ENCODE measurements around the gene STRN. TPM values are rescaled to one million over a fixed set of nuclear protein-coding genes. Genes with fewer than 3 reads are reported as not detected.
A peak's percentile ranks its signal among the peaks of the same experiment; 100 is the strongest.
"Not testable (repeated sequence)": the region's sequence is repeated elsewhere in the genome, so short reads cannot be mapped to it uniquely, and the experiment has no call there.

The STRN gene
- 18.3 and 34.1 TPM in 2 replicates for total RNA-seq (2014; rRNA removed; shearing (Covaris generic); ENCODE audit: low replicate concordance)

DNA sequence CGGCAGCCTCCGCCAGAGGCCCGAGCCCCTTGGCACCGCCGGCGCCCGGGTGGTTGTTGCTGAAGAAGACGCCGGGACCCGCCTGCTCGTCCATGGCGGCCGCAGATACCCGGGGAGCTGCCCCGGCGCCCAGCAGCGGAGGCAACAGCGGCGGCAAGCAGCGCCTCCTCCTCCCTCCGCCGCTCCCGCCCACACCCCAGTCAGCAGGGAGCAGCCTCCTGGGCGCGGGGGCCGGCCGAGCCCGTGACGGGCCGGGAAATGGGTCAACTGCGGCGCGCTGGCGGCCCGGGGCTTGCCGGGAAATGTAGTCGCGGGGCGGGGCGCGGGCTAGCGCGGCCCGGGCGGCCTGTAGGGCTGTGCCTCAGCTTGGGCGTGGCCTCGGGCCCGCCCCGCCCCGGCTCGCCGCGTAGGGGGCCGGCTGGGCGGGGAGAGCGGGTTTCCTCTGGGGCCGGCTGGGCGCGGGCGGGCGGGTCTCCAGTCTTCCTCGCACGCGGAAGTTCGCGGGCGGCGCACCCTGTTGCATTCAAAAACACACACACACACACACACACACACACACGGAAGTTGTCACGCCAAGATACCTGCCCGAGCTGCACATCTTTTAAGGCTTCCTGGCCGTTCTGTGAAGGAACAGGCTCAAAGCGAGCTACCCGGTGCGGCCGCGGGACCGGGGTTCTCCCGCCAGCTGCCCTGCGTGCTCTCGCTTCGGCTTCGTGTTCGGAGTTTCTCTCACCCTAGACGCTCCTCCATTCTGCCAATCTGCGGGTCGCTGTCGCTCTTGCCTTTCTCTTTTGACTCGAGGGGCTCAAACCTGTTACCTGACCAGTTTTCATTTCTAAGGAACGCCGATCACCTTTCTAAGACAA is at the start of gene STRN:
Gene STRN (minus strand): TSS at position 167 of the 866 bp plus-strand sequence. CDS start 73 bp downstream, at position 94.
- Histone ChIP-seq H3K4me3 (ENCODE audit: low read length) (peak within 1 kb of the TSS; percentile 100), H3K27ac (ENCODE audit: low read length) (peak within 1 kb of the TSS; percentile 77), H3K4me1 (ENCODE audit: low read length) (peaks cover 30% of the 10 kb centered on the region), H3K9ac (ENCODE audit: low read length) (peak within 1 kb of the TSS; percentile 97), H3K36me3 (ENCODE audit: insufficient read depth, low read length) (no peaks in the 10 kb centered on the region), H3K79me2 (ENCODE audit: low read length) (peaks cover 43% of the 10 kb centered on the region), H2AFZ (ENCODE audit: low read length) (peak within 1 kb of the TSS; percentile 88), H3K9me2 (replicated peaks; ENCODE audit: insufficient read depth, low read length) (no peaks in the 10 kb centered on the region), H3K9me3 (ENCODE audit: low read length) (no peaks in the 10 kb centered on the region), H3K27me3 (ENCODE audit: low read length) (no peaks in the 10 kb centered on the region), H4K20me1 (ENCODE audit: insufficient read depth, low read depth, low read length) (no peaks in the 10 kb centered on the region), H3K4me2 (ENCODE audit: low read depth, low read length, poor library complexity, severe bottlenecking) (peak within 1 kb of the TSS; percentile 100)
- peak; percentile 98 for DNase-seq

DNA sequence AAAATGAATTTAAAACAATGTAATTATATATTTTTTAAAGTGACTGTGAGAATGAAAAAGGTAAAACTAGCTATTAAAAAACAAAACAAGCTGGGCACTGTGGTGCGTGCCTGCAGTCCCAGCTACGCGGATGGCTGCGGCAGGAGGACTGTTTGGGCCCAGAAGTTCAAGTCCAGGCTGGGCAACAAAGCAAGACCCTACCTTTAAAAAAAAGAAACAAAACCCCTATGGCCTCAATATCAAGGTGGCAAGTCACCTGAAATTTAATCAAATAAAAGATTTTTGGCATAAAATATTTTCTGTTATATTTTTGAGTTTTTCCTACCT is 46.9 kb upstream of the STRN start:
- Histone ChIP-seq H3K4me1 (ENCODE audit: low read length) (peaks cover 31% of the 10 kb centered on the region), H3K36me3 (ENCODE audit: insufficient read depth, low read length) (peaks cover 9% of the 10 kb centered on the region; the same call in 1 of the 2 replicates), H4K20me1 (ENCODE audit: insufficient read depth, low read depth, low read length) (no peaks in the 10 kb centered on the region), H3K27ac (ENCODE audit: low read length) (peak overlapping the region; percentile 64; the same call in 1 of the 2 replicates), H3K79me2 (ENCODE audit: low read length) (no peaks in the 10 kb centered on the region), H3K9me2 (replicated peaks; ENCODE audit: insufficient read depth, low read length) (no peaks in the 10 kb centered on the region), H2AFZ (ENCODE audit: low read length) (no peak overlapping the region), H3K9me3 (ENCODE audit: low read length) (no peaks in the 10 kb centered on the region), H3K27me3 (ENCODE audit: low read length) (no peaks in the 10 kb centered on the region), H3K9ac (ENCODE audit: low read length) (no peak overlapping the region), H3K4me2 (ENCODE audit: low read depth, low read length, poor library complexity, severe bottlenecking) (peak overlapping the region; percentile 71), H3K4me3 (ENCODE audit: low read length) (peak overlapping the region; percentile 50; the same call in 1 of the 2 replicates)
- DNase-seq, result no peak

- Histone ChIP-seq H3K9me2 (replicated peaks; ENCODE audit: insufficient read depth, low read length) (no peaks in the 10 kb centered on the region), H3K9me3 (ENCODE audit: low read length) (no peaks in the 10 kb centered on the region), H3K4me2 (ENCODE audit: low read depth, low read length, poor library complexity, severe bottlenecking) (peak overlapping the region; percentile 41), H2AFZ (ENCODE audit: low read length) (no peak overlapping the region), H3K27ac (ENCODE audit: low read length) (peak overlapping the region; percentile 45; the same call in 1 of the 2 replicates), H3K36me3 (ENCODE audit: insufficient read depth, low read length) (peaks cover 3% of the 10 kb centered on the region; the same call in 1 of the 2 replicates), H3K79me2 (ENCODE audit: low read length) (no peaks in the 10 kb centered on the region), H3K27me3 (ENCODE audit: low read length) (no peaks in the 10 kb centered on the region), H3K4me1 (ENCODE audit: low read length) (peaks cover 31% of the 10 kb centered on the region), H3K9ac (ENCODE audit: low read length) (no peak overlapping the region), H3K4me3 (ENCODE audit: low read length) (no peak overlapping the region), H4K20me1 (ENCODE audit: insufficient read depth, low read depth, low read length) (no peaks in the 10 kb centered on the region)
- DNase-seq, result peak; percentile 66
These were observed 44.8 kb upstream of the STRN start for GRCh38 chr2:37011130-37011529.

DNA sequence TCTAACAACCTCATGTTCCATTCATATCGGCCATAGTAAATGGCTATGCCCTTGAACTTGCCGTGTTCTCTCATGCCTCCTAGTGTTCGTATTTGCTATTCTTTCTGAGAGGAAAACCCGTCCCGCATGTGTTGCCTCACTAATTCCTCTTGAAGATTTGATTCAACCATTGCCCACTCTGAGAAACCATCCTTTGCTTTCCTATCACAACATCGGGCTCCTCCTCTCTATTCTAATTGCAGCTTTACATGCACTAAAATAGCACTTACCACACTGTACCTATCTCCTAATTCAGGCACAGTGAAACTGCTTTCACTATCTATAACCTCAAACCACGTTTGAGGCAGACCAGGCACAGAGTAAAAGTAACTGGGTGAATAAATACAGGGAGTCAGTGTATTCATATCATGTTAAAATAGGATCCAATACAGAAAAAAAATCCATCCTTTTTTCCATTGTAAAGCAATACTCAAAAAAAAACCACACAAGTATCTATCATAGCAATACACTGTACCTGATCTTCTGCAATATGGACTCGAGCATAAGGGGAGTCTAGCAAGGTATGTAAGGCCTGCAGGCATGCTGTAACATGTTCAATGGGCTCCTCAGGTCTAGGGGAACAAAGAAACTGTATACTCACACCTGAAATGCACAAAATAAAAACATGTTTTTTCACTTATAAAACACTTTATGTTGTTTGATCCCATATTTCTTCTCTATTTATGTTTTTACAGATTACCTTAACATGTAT is 39.0 kb upstream of the STRN start:
- no peaks in the 10 kb centered on the region for H3K9me3 ChIP-seq (ENCODE audit: low read length)
- H3K4me2 ChIP-seq (ENCODE audit: low read depth, low read length, poor library complexity, severe bottlenecking), result peak overlapping the region; percentile 62
- peaks cover 20% of the 10 kb centered on the region; the same call in 1 of the 2 replicates for H3K36me3 ChIP-seq (ENCODE audit: insufficient read depth, low read length)
- peak overlapping the region; percentile 39; the same call in 1 of the 2 replicates for H3K4me3 ChIP-seq (ENCODE audit: low read length)
- H3K9me2 ChIP-seq (replicated peaks; ENCODE audit: insufficient read depth, low read length), result no peaks in the 10 kb centered on the region
- peak; percentile 87 for DNase-seq
- H3K79me2 ChIP-seq (ENCODE audit: low read length), result no peaks in the 10 kb centered on the region
- peak overlapping the region; percentile 36 for H3K9ac ChIP-seq (ENCODE audit: low read length)
- H3K4me1 ChIP-seq (ENCODE audit: low read length), result peaks cover 18% of the 10 kb centered on the region
- H3K27ac ChIP-seq (ENCODE audit: low read length), result peak overlapping the region; percentile 50
- no peaks in the 10 kb centered on the region for H4K20me1 ChIP-seq (ENCODE audit: insufficient read depth, low read depth, low read length)
- H2AFZ ChIP-seq (ENCODE audit: low read length), result peak overlapping the region; percentile 51
- no peaks in the 10 kb centered on the region for H3K27me3 ChIP-seq (ENCODE audit: low read length)

DNA sequence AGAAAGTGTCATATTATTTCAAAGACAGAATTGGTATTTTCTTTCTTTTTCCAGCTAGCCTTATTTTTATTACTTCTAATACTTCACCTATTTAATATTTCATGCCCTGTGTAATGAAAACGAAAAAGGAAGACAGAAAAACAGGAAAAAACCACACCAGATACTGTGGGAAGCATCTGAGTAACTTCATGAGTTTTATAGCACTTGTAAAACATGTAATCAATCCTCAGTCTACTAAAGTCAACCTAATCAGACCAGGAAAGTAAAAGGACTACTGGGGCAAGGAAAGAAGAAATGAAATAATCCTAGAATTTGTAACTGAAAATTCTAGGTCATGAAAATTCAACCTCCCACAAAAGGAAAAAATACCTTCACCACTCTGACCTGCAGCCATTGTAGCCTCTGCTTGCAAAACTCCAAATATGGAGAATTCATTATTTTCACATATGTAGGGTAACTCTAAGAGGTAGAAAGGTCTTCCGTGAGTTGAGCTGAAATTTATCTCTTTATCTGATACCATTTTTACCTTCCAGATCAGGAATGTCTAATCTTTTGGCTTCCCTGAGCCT is 34.7 kb upstream of the STRN start:
- H3K9me3 ChIP-seq (ENCODE audit: low read length), result no peaks in the 10 kb centered on the region
- H2AFZ ChIP-seq (ENCODE audit: low read length), result no peak overlapping the region
- H3K9me2 ChIP-seq (replicated peaks; ENCODE audit: insufficient read depth, low read length), result no peaks in the 10 kb centered on the region
- H3K27me3 ChIP-seq (ENCODE audit: low read length), result no peaks in the 10 kb centered on the region
- no peak for DNase-seq
- H3K9ac ChIP-seq (ENCODE audit: low read length), result no peak overlapping the region
- H3K4me1 ChIP-seq (ENCODE audit: low read length), result peaks cover 17% of the 10 kb centered on the region
- no peaks in the 10 kb centered on the region for H4K20me1 ChIP-seq (ENCODE audit: insufficient read depth, low read depth, low read length)
- H3K4me3 ChIP-seq (ENCODE audit: low read length), result no peak overlapping the region
- no peak overlapping the region for H3K4me2 ChIP-seq (ENCODE audit: low read depth, low read length, poor library complexity, severe bottlenecking)
- peaks cover 26% of the 10 kb centered on the region for H3K36me3 ChIP-seq (ENCODE audit: insufficient read depth, low read length)
- no peak overlapping the region for H3K27ac ChIP-seq (ENCODE audit: low read length)
- no peaks in the 10 kb centered on the region for H3K79me2 ChIP-seq (ENCODE audit: low read length)

GRCh38 chr2:37000318-37000717 is 34.0 kb upstream of the STRN start:
- H3K9ac ChIP-seq (ENCODE audit: low read length), result no peak overlapping the region
- peaks cover 26% of the 10 kb centered on the region for H3K36me3 ChIP-seq (ENCODE audit: insufficient read depth, low read length)
- H4K20me1 ChIP-seq (ENCODE audit: insufficient read depth, low read depth, low read length), result no peaks in the 10 kb centered on the region
- no peak overlapping the region for H3K4me3 ChIP-seq (ENCODE audit: low read length)
- no peak overlapping the region for H3K4me2 ChIP-seq (ENCODE audit: low read depth, low read length, poor library complexity, severe bottlenecking)
- no peaks in the 10 kb centered on the region for H3K9me3 ChIP-seq (ENCODE audit: low read length)
- H3K4me1 ChIP-seq (ENCODE audit: low read length), result peaks cover 10% of the 10 kb centered on the region
- no peak for DNase-seq
- H3K79me2 ChIP-seq (ENCODE audit: low read length), result no peaks in the 10 kb centered on the region
- H3K27ac ChIP-seq (ENCODE audit: low read length), result no peak overlapping the region
- no peaks in the 10 kb centered on the region for H3K27me3 ChIP-seq (ENCODE audit: low read length)
- no peak overlapping the region for H2AFZ ChIP-seq (ENCODE audit: low read length)
- no peaks in the 10 kb centered on the region for H3K9me2 ChIP-seq (replicated peaks; ENCODE audit: insufficient read depth, low read length)

GRCh38 chr2:36999416-36999815 is 33.1 kb upstream of the STRN start:
- not testable (repeated sequence) for H3K27me3 ChIP-seq (ENCODE audit: low read length); H3K9me2 ChIP-seq (replicated peaks; ENCODE audit: insufficient read depth, low read length); H3K4me3 ChIP-seq (ENCODE audit: low read length); H3K9me3 ChIP-seq (ENCODE audit: low read length); H2AFZ ChIP-seq (ENCODE audit: low read length); H3K4me1 ChIP-seq (ENCODE audit: low read length); H3K27ac ChIP-seq (ENCODE audit: low read length); H3K9ac ChIP-seq (ENCODE audit: low read length); H3K79me2 ChIP-seq (ENCODE audit: low read length); H4K20me1 ChIP-seq (ENCODE audit: insufficient read depth, low read depth, low read length); DNase-seq; H3K4me2 ChIP-seq (ENCODE audit: low read depth, low read length, poor library complexity, severe bottlenecking)
- peaks cover 25% of the 10 kb centered on the region for H3K36me3 ChIP-seq (ENCODE audit: insufficient read depth, low read length)
